ENCODE results near the gene PCSK5.

DNA sequence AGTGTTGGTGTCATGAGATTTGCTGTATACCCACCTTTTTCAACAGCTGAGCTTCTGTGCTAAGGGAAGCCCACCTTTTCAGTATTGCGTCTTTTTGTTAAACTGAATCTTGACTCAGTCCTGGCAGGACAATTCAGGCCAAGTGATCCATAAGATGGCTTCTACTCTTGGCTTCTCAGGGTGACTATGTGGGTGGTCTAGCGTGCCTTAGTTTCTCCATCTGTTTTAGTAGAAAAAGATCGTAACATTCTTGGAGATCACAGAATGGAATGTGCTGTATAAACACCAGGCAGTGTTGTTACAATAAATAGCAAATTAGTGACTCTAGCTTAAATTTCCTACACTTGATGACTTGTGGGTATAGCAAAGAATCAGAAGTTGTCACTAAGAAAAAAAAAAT lies 66.6 kb downstream of the PCSK5 start:
- TF ChIP-seq, protein P1, sequence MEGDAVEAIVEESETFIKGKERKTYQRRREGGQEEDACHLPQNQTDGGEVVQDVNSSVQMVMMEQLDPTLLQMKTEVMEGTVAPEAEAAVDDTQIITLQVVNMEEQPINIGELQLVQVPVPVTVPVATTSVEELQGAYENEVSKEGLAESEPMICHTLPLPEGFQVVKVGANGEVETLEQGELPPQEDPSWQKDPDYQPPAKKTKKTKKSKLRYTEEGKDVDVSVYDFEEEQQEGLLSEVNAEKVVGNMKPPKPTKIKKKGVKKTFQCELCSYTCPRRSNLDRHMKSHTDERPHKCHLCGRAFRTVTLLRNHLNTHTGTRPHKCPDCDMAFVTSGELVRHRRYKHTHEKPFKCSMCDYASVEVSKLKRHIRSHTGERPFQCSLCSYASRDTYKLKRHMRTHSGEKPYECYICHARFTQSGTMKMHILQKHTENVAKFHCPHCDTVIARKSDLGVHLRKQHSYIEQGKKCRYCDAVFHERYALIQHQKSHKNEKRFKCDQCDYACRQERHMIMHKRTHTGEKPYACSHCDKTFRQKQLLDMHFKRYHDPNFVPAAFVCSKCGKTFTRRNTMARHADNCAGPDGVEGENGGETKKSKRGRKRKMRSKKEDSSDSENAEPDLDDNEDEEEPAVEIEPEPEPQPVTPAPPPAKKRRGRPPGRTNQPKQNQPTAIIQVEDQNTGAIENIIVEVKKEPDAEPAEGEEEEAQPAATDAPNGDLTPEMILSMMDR (conservative IDR thresholded peaks at IDR 0.05; ENCODE audit: low read depth, low read length) = no peak
- no peak for TF ChIP-seq EZH2 (IDR thresholded peaks at IDR 0.05; ENCODE audit: borderline replicate concordance, low read depth, low read length, poor library complexity, severe bottlenecking)

All from A673 (cell line).